Subcutaneous adipose tissue (tissue), 4 donors: ENCODE measurements around the gene ADGRE2. TPM values are rescaled to one million over a fixed set of nuclear protein-coding genes. Genes with fewer than 3 reads are reported as not detected.

Source experiments
- CTCF ChIP-seq: fragments of 450-650 bp; IDR thresholded peaks from one replicate; pipeline ENCODE4 v1.5.1; 2016; ENCODE audit warnings: low read depth, mild to moderate bottlenecking, control low read depth, antibody characterized with exemption, moderate library complexity
- total RNA-seq, 4 donors: library from RNA; depleted of rRNA; stranded (reverse); fragments of >200 nt; gene quantifications; one replicate each; pipeline ENCODE4 v1.1.0, GENCODE V29; 2016

ADGRE2 gene
- total RNA-seq, 4 donors from 2014 or later: 2.3 to 18.4 (median 4.1) TPM

DNA sequence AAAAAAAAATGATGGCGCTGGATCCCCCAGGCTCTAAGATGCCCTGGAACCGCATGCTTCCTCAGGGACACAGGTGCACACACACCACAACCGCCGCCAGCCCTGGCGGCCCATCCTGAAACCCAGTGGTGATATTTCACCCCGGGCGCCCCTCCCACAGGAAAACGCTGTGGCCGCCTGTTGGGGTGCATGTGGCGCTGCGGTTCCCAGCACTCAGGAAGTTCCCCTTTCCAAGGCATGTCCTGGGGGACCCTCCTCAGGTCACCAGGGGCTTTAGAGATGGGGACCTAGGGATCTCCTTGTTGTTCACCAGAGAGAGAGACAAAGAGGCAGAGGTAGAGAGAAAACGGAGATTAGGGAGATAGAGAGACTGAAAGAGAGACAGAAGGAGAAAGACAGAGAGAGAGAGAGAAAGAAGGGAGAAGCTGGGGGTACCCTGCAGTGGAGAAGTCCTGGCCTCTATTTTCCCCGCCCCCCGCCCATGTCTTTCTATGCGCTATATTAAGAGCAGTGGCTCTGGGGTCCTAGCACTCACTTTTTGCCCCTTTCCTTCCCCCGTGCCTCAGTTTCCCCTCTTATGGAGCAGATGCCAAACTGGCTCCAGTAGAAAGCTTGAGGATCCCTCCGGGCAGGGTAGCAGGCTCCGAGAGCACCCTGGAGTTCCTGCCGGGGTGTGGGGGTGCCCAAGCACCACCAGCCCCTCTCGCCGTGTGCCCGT lies 2.3 kb downstream of the ADGRE2 start:
- TF ChIP-seq CTCF: no peak

DNA sequence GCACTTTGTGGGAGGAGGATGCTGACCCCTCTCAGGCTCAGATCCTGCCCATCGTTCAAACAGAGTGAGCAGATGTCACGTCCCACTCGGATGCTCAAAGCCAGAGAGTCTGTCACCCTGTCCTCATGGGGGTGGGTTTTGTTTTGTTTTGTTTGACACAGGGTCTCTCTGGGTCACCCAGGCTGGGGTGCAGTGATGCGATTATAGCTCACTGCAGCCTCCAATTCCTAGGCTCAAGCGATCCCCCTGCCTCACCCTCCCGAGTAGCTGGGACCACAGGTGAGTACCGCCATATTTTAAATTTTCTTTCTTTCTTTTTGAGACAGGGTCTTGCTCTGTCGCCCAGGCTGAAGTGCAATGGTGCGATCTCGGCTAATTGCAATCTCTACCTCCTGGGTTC lies 4.0 kb downstream of the ADGRE2 start:
- TF ChIP-seq CTCF: no peak

DNA sequence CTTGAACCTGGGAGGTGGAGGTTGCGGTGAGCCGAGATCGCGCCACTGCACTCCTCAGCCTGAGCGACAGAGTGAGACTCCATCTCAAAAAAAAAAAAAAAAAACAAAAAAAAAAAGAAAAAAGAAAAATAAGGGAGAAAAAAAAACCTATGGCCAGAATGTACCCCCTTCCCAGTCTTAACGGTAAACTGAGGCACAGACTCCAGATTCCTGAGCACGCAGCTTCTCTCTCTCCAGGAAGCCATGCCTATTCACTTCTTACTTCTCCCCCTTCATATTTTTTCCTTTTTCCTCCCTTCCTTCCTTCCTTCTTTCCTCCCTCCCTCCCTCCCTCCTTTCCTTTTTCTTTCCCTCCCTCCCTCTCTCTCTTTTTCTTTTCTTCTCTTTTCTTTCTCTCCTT lies 5.4 kb downstream of the ADGRE2 start:
- TF ChIP-seq CTCF: no peak

DNA sequence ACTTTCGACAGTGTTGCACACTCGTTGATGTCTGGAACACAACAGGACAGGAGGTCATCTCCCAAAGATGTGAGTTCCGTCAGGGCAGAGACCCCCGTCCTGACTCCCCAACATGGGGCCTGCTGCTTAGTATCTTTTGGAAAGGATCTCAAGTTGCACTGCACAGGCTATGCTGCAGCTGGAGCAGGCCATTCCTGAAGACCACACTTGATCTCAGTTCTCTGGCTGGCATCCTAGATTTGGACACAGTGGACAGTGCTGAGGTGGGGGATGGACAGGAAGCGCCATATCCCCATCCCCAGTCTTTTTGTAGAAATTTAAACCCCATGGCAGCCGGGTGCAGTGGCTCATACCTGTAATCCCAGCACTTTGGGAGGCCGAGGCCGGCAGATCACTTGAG lies 5.9 kb downstream of the ADGRE2 start:
- no peak for TF ChIP-seq CTCF

- TF ChIP-seq CTCF: no peak
These were observed 7.2 kb downstream of the ADGRE2 start for GRCh38 chr19:14770944-14771839.

DNA sequence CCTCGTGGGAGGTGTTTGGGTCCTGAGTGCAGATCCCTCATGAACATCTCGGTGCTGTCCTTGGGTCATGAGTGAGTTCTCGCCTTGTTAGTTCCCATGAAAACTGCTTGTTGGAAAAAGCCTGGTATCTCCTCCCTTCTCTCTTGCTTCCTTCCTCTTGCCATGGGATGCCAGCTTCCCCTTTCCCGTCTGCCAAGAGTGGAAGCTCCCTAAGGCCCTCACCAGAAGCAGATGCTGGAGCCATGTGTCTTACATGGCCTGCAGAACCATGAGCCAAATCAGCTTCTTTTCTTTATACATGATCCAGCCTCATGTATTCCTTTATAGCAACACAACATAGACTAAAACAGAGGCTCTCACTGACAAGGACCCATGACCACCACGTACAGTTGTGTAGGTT lies 8.2 kb downstream of the ADGRE2 start:
- no peak for TF ChIP-seq CTCF

GRCh38 chr19:14769201-14769600 lies 9.2 kb downstream of the ADGRE2 start:
- TF ChIP-seq CTCF: no peak
